GM19035 (cell line): ENCODE results near the gene EYS.
A peak's percentile ranks its signal among the peaks of the same experiment; 100 is the strongest.

Experiments
- ATAC-seq: cut with Tn5 transposase; IDR thresholded peaks from one replicate; pipeline ENCODE4 v1.9.1; 2021; ENCODE audit not compliant: unreplicated experiment

The EYS gene

DNA sequence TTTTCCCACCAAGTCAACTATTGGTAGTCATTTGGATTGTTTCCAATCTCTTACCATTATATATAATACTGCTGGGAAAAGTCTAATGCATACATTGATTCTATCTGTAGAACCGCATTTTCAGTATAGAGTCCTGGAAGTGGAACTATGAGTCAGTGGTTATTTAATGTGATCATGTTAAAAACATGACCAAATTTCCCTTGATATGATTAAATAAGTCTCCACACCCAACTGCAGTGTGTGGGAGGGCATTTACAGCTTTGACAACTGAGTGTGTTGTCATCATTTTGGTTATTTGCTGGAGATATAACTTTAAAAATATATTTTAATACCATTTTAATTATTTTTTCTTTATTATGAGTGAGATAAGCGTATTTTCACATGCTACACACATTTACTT, 1027.6 kb downstream of the EYS start:
- ATAC-seq, result no peak

DNA sequence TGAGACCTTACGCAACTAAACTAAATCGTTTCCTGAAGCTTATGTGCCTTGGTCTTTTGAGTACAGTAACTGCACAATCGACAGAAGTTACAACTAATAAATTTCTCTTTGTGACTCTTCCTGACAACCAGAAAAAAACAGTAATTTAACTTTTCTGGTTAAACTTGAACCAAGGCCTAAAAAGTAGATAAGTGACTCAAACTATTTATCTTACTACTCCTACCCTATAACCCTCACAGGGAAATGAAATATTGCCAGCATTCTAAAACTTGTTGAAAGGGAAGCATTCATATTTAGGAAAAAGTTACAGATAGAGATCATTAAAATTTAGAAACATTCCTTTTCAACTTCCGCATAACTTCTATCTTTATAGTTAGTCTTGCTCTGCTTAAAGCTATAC, 1034.4 kb downstream of the EYS start:
- ATAC-seq, result no peak

DNA sequence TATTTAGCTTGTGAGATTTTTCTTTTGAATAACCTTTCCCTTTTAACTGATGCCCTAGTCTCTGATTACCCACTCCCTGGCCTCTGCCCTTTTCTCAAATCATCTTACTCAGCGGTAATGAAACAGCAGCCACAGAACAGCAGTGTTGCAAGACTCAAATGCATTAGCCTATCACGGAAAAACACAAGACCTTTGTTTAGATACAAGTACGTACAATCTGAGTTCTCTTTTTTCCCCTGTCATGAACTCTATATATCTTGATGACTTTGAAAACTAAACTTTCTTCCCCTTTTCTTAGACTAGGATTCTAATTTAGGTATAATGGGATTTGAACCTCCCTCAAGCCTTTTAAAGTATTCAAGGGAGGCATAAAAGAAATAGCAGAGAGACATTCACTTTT, 1034.9 kb downstream of the EYS start:
- no peak for ATAC-seq

DNA sequence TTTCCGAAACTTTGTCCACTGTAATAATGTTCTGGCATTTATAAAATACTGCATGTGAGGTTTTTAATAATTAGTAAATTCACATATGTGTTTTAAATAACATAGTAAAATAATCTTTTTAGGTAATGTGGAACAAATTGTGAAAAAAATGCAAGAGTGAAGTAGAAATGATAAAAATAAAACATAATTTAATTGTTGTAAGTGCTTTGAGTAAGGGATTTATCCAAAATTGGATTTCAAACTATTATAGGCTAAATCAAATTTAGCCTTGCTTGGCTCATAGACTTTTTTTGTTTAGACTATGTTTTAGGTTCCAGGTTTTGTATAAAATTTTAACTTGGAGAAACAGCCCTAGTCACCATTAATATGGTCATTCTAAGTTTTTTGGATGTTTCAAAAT, 1041.9 kb downstream of the EYS start:
- no peak for ATAC-seq

DNA sequence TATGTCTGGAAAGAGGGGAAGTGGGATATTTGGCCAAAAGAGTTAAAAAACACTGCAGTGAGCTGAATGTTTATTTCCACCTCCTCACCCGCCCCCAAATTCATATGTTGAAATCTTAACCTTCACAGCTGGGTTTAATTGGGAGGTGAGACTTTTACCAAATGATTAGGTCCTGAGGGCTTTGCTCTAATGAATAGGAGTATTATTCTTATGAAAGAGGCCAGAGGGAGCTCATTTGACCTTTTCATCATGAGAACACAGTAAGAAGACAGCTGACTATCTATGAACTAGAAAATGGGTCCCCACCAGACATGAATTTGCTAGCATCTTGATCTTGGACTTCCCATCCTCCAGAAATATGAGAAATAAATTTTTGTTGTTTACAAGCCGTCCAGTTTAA, 1042.5 kb downstream of the EYS start:
- no peak for ATAC-seq

DNA sequence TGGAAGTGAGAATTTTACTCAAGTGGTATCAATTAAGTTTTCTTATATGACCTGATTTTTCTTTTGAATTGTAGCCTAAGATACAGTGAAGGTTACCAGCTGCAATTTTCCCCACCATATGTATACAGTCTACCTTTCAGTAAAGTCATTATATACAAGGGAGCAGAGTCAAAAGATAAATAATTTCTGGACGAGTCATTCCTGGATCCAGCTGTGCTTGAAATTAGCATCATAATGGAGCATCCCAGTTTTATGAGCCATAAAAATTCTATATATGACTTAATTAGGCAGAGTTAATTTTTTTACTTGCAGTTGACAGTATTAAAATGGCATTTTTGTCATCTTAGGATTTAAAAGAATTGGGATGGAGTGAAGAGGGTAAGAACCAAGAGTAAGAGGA, 1063.0 kb downstream of the EYS start:
- ATAC-seq, result no peak

DNA sequence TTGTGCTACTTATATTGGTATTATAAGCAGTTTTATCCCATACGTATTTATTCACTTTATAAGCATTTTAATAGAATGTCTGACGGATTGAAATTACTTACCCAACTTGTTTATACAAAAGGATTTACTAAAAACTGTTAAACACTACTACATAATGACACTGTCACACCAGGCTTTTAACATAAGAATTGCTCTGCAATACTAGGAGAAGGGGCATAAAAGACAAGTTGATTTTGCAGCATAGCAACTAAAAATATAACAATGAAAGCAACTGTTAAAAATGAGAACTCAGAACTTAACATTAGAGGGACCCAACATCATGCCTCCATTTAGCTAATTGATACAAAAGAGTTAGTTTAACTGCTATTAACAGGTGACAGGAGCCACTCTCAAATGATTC, 1076.1 kb downstream of the EYS start:
- ATAC-seq, result no peak

DNA sequence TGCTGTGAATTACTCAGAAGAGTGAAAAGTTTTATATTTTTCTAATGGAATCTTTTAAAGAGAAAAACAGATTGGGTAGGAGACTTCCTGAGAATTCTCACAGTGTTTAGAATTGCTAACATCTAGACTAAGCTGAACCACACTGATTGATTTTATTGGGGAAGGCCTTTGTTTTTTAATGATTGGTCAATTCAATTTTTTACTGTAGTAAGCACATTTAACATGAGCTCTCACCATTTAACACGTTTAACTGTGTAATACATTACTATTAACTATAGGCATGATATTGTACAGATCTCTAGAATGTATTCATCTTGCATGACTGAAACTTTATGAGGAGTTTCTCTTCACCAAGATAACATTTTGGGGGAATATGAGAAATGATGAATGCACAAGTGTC, 1084.1 kb downstream of the EYS start:
- no peak for ATAC-seq

DNA sequence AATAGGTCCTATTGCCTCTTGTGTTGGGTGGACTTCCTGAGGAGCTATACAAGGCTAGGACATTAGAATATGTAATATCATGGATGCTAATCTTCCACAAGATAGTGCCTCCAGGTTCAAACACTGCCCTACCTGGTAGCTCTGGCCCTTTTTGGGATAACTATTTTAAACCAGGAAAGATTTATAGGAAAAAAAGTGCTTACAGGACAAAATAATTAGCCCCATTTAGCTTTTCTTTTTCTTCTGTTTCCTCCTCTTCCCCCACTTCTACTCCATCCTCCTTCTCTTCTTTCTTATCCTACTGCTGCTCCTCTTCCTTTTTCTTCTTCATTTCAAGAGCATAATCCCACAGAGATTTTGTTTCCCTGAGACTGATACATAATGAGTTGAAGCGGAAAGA, 1104.0 kb downstream of the EYS start:
- no peak for ATAC-seq

DNA sequence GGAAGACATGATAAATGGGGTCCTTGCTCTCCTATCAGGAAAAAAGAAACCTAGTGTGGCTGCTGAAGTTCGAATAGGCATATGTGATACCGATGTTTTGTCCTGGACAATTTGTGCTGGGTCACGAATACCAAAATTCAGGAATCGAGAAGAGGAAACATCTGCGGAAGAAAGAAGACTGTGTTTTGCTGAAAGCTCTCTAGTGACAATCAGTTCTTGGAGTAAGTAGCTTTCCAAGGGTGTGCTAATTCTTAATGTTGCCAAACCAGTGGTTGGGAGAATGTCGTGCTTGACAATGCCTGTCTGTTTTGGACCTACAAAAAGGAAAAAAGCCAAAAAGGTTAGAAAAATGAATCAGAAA, 1115.4 kb downstream of the EYS start:
- ATAC-seq, result no peak

DNA sequence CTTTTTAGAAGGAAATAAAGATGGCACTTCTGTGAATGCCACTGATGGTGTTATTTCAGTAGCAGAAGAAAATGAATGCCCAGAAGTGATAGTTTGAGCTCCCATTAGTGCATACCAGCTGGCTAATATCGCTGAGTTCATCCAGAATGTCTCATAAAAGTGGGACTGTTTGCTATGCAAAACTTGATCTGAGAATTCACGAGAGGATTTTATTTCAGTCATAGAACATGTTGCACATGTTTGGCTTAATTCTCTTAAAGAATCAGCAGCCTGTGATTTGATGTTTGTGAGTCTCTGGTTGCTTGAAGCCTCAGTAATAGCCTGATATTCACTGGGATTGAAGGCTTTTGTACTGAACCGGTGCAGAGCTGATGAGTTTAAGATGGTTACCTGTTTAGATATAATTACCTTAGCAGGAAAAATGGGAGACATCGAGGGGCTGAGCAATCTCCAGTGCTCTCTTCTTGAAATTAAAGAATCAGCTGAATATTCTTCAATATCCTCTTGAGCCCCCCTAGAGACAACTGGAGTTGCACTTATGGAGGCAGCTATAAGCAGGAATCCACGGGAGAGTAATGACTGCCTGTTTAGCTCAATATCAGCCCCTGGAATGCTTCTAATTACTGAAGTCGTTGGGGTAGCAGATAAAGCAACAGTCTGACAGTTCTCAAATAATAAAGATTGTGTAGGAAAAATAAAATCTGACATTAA, 1115.9 kb downstream of the EYS start:
- no peak for ATAC-seq

DNA sequence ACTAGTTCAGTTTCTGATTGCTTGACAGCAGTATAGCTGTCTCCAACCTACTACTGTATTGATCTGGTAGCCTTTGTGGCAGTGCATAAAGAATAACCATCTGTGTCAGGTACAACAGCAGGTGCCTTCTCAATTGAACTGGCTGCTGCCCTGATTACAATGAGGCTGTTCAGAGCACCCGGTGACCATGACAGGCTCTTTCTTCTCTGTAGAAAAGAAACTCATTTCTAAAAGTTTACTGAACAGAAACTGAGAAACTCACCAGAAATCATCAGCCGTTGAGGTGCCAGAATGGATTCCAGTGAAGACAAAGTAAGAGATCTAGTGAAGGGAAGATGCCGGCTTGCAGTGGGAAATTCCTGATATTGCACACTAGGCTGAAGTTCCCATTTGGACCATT, 1117.1 kb downstream of the EYS start:
- ATAC-seq, result no peak

DNA sequence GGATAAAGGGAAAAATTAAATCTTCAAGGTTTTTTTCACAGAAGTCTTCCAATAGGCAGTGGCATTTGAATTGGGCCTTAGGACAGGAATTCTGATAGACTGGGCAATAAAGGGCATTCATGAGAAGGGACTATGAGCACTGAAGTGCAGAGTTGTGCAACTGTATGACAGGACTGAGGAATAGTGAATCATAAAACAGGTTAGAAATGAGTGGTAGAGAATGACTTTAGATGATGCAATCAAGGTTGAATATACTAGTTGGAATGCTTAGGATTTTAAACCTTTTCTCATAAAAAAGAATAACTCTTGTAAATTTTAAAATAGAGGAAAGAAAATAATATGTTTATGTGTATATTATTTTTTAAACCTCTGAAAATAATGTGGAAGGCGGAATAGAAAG, 1126.7 kb downstream of the EYS start:
- ATAC-seq, result no peak

DNA sequence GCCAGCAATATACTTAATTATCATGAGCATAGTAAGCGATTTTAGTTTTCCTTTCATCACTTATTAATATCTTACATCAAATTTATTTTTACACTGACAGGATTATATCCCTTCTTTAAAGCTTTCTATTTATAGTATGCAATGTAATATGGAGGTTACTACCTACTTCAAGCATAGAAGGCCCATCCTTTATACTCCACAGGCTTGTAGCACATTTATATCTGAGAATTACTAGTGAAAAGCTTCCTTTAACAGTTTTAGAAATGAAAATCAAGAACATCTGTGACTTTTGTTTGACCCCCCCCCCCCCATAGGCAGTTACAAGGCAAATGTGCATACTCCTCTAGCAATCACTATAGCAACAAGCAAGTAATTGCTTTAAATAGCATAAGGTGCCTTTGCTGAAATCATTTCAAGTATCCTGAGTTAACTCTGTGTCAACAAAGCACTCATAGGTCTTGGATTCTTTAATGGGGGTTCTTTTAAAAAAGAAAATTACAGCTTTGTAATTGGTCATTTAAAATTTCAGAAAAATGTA, 1153.7 kb downstream of the EYS start:
- no peak for ATAC-seq

DNA sequence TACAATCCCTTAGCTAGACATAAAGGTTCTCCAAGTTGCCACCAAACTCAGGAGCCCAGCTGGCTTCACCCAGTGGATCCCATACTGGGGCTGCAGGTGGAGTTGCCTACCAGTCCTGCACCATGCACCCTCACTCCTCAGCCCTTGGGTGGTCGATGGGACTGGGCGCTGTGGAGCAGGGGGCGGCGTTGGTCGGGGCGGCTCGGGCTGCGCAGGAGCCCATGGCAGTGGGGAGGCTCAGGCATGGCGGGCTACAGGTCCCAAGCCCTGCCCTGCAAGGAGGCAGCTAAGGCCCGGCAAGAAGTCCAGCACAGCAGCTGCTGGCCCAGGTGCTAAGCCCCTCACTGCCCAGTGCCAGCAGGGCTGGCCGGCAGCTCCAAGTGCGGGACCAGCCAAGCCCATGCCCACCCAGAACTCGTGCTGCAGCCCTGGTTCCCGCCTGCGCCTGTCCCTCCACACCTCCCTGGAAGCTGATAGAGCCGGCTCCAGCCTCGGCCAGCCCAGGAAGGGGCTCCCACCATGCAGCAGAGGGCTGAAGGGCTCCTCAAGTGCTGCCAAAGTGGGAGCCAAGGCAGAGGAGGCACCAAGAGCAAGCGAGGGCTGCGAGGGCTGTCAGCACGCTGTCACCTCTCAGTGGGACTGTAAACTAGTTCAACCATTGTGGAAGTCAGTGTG, 1159.3 kb downstream of the EYS start:
- no peak for ATAC-seq

DNA sequence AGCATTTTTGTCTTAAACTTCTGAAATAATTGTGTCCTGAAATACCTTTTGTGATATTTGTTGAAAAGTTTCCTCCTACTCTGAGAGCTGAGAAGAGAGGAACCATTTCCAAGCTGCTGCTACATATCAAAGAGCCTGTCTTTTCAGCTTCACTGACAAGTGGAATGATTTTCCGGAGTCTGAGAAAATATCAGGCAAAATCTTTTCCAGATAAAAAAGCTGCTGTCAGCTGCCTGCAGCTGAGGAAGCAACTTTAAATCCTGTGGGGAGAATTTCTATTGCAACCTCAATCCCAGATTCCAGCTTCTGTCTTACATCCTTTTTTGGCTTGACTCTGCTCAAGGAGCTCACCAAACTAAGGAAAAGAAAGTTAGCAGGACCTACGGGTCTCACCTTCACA, 1167.1 kb downstream of the EYS start:
- no peak for ATAC-seq

DNA sequence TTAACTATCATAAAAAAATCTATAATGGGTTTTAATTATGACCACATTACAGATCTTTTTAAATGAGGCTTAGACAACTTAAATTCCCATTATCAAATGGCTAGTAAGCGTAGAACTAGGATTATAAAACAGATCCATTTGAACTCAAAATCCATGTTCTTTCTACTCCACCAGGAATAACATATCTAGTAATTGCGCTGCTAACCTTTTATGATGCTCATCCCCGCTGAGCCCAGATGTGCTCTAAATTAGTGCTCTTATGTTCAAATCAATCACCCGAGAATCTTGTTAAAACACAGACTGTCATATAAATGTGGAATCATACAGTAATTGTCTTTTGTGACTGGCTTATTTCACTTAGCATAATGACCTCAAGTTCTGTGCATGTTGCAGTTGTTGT, 1168.3 kb downstream of the EYS start:
- ATAC-seq, result no peak

DNA sequence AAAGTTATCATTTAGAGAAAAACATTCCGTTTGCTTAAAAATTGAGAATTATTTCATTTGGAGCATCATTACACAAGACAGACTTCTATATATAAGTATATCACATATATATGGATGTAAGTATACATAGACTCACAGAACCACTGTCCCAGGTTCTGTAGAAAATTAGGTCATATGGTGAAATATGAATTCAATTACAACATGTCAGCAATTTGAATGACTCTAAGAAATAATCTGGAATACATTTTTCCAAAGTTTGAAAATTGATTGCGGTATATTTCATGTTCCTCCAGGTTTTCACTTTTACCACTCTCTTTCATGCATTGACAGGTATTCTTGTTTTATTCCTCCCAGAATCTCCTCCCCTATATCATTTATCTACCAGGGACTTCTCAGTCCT, 1179.1 kb downstream of the EYS start:
- no peak for ATAC-seq

DNA sequence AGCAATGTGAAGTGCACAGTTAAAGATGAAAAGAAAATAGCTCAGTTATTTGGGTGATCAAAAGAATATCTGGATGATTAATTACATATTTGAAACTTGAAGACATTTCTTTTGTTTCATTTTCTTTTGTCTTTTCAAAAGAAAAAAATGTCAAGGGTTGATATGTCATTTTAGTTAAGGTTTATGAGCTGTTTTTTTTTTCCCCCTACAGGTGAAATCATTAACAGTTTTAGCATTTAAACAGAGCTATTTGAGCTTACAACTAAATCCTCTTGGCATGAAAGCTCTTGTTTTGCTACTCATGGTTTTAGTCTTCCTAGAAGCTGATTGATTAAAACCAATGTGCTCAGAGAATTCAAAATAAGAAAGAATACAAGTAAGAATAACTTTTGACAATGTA, 1184.2 kb downstream of the EYS start:
- no peak for ATAC-seq

DNA sequence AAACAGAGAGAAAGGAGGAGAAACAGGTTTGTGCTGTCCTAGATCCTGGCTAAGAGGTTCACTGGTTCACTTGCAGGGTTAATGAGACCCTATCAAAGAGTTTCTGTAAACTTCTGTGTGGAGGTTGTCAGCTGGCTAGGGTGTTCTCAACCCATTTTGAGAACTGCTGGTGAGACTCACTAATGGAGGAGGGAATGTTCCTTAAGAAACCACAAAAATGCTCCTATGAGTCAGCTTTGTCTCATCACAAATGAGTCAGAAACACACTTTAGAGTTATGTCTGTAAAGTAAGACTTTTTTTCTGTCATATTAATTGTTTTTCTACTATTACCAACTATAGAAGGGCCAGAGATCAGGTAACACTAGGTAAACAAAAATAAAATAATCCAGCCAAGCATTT, 1187.0 kb downstream of the EYS start:
- ATAC-seq, result peak; percentile 69

DNA sequence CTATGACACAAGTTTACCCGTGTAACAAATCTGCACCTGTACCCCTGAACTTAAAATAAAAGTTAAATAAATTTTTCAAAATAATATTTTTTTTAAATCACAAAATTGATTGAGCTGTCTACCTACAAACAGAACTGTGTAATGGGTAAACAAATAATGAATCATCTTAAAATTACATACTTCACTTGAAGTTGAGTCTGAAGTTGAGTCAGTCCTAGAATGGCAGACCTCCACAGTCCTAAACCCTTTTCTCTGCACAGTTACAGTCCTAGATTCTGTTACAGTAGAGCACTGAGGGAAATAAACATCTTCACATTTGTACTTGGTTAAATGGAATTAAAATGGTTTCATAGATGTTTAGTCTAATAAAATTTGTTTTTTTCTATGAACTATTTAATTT, 1190.6 kb downstream of the EYS start:
- ATAC-seq, result no peak

DNA sequence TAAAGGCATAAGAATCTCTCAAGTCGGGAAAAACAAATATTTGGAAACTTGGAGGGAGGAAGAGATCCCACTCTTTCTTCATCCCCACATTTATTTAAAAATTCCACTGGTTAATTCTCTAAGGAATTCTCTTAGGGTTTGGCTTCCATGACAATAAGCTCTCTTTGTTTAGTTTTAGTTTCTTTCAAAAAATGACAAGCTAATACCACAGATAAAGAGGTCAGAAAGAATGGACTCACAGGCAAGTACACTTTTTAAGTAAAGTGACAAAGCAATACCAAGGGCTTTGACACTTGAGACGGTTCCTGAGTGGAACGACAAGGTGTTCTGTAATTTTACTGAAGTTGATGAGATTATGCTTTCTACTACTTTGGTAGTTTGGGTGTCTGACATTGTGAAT, 1199.4 kb downstream of the EYS start:
- no peak for ATAC-seq

DNA sequence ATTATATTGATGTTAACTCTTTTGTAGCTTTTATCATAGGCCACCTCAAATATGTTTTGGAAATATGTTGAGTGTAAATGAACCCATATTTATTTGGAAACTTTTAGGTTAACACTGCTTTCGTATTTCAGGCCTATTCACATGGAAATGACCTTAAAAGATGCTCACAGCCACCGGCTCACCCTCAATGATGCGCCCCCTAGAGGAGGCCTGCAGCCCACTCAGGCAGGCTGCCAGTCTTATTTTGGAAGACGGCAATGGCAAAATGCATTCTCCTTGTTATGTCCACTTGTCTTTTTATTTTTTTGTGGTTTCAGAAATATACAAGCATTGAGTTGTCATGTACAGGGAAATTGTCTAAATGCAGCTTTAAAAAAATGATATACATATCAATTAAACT, 1201.7 kb downstream of the EYS start:
- ATAC-seq, result no peak
